ENCODE data around the gene OBSCN.

DNA sequence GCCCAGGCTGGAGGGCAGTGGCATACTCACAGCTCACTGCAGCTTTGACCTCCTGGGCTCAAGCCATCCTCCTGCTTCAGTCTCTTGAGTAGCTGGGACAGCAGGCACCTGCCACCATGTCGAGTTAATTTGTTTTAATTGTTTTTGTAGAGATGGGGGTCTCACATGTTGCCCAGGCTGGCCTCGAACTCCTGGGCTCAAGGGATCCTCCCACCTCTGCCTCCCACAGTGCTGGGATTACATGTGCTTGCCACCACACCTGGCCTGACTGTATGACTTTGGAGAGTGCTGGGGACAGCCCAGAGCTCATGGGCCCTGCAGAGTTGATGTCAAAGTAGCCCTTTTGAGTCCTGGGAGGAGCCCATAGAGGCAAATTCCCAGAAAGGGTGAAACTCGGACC lies 1.8 kb downstream of the OBSCN start:
- TF ChIP-seq SRF (IDR thresholded peaks at IDR 0.05; ENCODE audit: low read depth in 2 of 2, low read length in 2 of 2) (no peak), JUNB (IDR thresholded peaks at IDR 0.05) (no peak), ZNF274 (IDR thresholded peaks at IDR 0.05; ENCODE audit: insufficient read depth, insufficient read length) (no peak)
- TF ChIP-seq, protein P1, sequence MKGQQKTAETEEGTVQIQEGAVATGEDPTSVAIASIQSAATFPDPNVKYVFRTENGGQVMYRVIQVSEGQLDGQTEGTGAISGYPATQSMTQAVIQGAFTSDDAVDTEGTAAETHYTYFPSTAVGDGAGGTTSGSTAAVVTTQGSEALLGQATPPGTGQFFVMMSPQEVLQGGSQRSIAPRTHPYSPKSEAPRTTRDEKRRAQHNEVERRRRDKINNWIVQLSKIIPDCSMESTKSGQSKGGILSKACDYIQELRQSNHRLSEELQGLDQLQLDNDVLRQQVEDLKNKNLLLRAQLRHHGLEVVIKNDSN (IDR thresholded peaks at IDR 0.05; ENCODE audit: borderline replicate concordance, extremely low read length, insufficient read depth, low read depth, low read length) = no peak
